ENCODE measurements around the gene MON1A. TPM values are rescaled to one million over a fixed set of nuclear protein-coding genes. Genes with fewer than 3 reads are reported as not detected.

MON1A gene
- total and polyA plus RNA-seq, 2 of the 8 experiments (the other 6 are each of a cell fraction or from before 2014, with no cell fraction given): 10.3 to 14.1 TPM

- no peak for FAIRE-seq
- Histone ChIP-seq H3K79me1 (ENCODE audit: low read depth, low read length) (no peaks in the 10 kb centered on the region), H3K23me2 (ENCODE audit: low read depth, low read length) (no peaks in the 10 kb centered on the region), H2BK120ac (replicated peaks; ENCODE audit: low read depth, low read length) (no peak overlapping the region), H2AFZ (ENCODE audit: low read length) (no peak overlapping the region), H3K4me1 (replicated peaks in 1 of 4; ENCODE audit: control insufficient read depth in 3 of 4, insufficient read depth in 4 of 4, low read length in 3 of 4) (peaks cover 2 to 8% (median 4%) of the 10 kb centered on the region in 4 experiments; a peak in 5 of 7 replicates), H3K56ac (replicated peaks; ENCODE audit: insufficient read length, low read depth, low read length) (no peak overlapping the region), H4K8ac (ENCODE audit: extremely low read depth, insufficient read depth, low read length) (no peak overlapping the region), H4K91ac (replicated peaks; ENCODE audit: insufficient read length, low read length) (no peak overlapping the region), H3K4ac (replicated peaks; ENCODE audit: insufficient read length, low read depth, low read length) (no peak overlapping the region), H3K79me2 (ENCODE audit: control insufficient read depth in 1 of 2, insufficient read depth in 2 of 2, low read length in 2 of 2) (no peaks in the 10 kb centered on the region), H3K23ac (ENCODE audit: insufficient read length) (peak overlapping the region; percentile 4), H3K4me3 (ENCODE audit: extremely low read depth in 1 of 4, insufficient read depth in 2 of 4, low read depth in 3 of 4, low read length in 4 of 4) (no peak overlapping the region), H2AK5ac (ENCODE audit: low read depth, low read length) (no peak overlapping the region), H2BK12ac (ENCODE audit: low read depth, low read length) (no peak overlapping the region), H3K27me3 (replicated peaks in 1 of 4; ENCODE audit: control insufficient read depth in 3 of 4, extremely low read depth in 1 of 4, insufficient read depth in 3 of 4, low read length in 3 of 4) (no peaks in the 10 kb centered on the region), H3K36me3 (ENCODE audit: control insufficient read depth in 2 of 4, insufficient read depth in 4 of 4, low read length in 3 of 4) (no peaks in the 10 kb centered on the region), H2BK5ac (ENCODE audit: low read depth, low read length) (no peak overlapping the region), H3K4me2 (ENCODE audit: insufficient read depth in 1 of 2, low read depth in 2 of 2, low read length in 2 of 2) (no peak overlapping the region), H3K9ac (replicated peaks in 1 of 4; ENCODE audit: extremely low read depth in 1 of 4, low read depth in 3 of 4, low read length in 3 of 4) (no peak overlapping the region), H3K9me3 (ENCODE audit: insufficient read depth in 2 of 2, low read depth in 1 of 2, low read length in 1 of 2) (no peaks in the 10 kb centered on the region), H2BK20ac (ENCODE audit: low read length) (no peak overlapping the region), H4K20me1 (replicated peaks in 1 of 2; ENCODE audit: control insufficient read depth in 1 of 2, insufficient read depth in 2 of 2, low read length in 2 of 2) (no peaks in the 10 kb centered on the region), H4K5ac (ENCODE audit: insufficient read length, low read depth, low read length) (no peak overlapping the region), H3K18ac (ENCODE audit: extremely low read depth, low read length) (no peak overlapping the region), H3K14ac (ENCODE audit: insufficient read length) (no peak overlapping the region), H3K27ac (ENCODE audit: low read depth, low read length) (no peak overlapping the region), H2BK15ac (ENCODE audit: low read length) (no peak overlapping the region)
- no peak for DNase-seq (ENCODE audit: low read depth in 1 of 2, low spot score in 2 of 2)
- ChIA-PET CTCF (ENCODE audit: partially characterized antibody) (interaction anchor here (3.7 to 4.4 kb wide), 2 partner anchors 10 to 87 kb away, joined by 24 to 28 read pairs; no protein-coding TSS in a partner anchor), POLR2A (ENCODE audit: partially characterized antibody) (no interaction called here)
- WGBS, 2 experiments (ENCODE audit: extremely low coverage in 1 of 2, insufficient coverage in 1 of 2, insufficient read length in 1 of 2, insufficient replicate concordance in 2 of 2, low coverage in 1 of 2, low lambda C conversion rate in 2 of 2, missing lambda C conversion rate in 1 of 2): 89% methylated on average over 4 of the region's 4 CpGs; no CpG with 5 or more reads in 1 of the 2 experiments
- TF ChIP-seq, protein P1, sequence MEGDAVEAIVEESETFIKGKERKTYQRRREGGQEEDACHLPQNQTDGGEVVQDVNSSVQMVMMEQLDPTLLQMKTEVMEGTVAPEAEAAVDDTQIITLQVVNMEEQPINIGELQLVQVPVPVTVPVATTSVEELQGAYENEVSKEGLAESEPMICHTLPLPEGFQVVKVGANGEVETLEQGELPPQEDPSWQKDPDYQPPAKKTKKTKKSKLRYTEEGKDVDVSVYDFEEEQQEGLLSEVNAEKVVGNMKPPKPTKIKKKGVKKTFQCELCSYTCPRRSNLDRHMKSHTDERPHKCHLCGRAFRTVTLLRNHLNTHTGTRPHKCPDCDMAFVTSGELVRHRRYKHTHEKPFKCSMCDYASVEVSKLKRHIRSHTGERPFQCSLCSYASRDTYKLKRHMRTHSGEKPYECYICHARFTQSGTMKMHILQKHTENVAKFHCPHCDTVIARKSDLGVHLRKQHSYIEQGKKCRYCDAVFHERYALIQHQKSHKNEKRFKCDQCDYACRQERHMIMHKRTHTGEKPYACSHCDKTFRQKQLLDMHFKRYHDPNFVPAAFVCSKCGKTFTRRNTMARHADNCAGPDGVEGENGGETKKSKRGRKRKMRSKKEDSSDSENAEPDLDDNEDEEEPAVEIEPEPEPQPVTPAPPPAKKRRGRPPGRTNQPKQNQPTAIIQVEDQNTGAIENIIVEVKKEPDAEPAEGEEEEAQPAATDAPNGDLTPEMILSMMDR (IDR thresholded peaks at IDR 0.05; ENCODE audit: control extremely low read depth in 1 of 3, insufficient read depth in 1 of 3, low read depth in 1 of 3, low read length in 3 of 3): no peak
- TF ChIP-seq GABPA (IDR thresholded peaks at IDR 0.05; ENCODE audit: borderline replicate concordance, insufficient read depth, low read length): no peak
- no peak for TF ChIP-seq SIRT6 (IDR thresholded peaks at IDR 0.05; ENCODE audit: low read length)
- no peak for TF ChIP-seq EZH2 (IDR thresholded peaks at IDR 0.05; ENCODE audit: low read depth, low read length, severe bottlenecking)
- TF ChIP-seq NRF1 (IDR thresholded peaks at IDR 0.05; ENCODE audit: low read depth, low read length): no peak
- no peak for TF ChIP-seq HDAC2 (IDR thresholded peaks at IDR 0.05; ENCODE audit: borderline replicate concordance in 1 of 2, low read depth in 2 of 2, low read length in 2 of 2)
- no peak for TF ChIP-seq HDAC6 (IDR thresholded peaks at IDR 0.05; ENCODE audit: low read depth, low read length)
- TF ChIP-seq MAFK (IDR thresholded peaks at IDR 0.05; ENCODE audit: low read depth, low read length): no peak
- TF ChIP-seq SAP30 (IDR thresholded peaks at IDR 0.05; ENCODE audit: insufficient read depth, insufficient replicate concordance, low read length): no peak
- no peak for TF ChIP-seq CBX5 (IDR thresholded peaks at IDR 0.05; ENCODE audit: low read depth, low read length)
Observed at GRCh38 chr3:49926117-49926728, 3.4 kb downstream of the MON1A start.
